ENCODE results near the gene CAPN1.

DNA sequence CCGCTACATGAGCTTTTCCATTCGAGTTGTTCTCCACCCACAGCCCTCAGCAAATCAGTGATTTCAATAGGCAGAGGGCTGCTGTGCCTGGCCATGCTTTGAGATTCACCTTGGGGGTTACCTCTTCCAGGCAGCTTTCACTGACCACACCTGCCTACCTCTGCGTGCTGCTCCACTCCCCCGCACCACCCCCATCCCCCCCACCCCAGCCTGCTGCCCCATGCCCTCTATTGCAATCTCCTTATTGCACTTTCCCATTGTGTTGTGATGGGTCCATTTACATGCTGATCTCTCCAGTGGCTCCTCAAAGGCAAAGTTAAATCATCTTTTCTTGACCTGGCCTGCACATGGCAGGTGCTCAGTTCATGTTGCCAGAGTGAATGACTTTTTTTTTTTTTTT lies 62.1 kb downstream of the CAPN1 start:
- TF ChIP-seq, protein P1, sequence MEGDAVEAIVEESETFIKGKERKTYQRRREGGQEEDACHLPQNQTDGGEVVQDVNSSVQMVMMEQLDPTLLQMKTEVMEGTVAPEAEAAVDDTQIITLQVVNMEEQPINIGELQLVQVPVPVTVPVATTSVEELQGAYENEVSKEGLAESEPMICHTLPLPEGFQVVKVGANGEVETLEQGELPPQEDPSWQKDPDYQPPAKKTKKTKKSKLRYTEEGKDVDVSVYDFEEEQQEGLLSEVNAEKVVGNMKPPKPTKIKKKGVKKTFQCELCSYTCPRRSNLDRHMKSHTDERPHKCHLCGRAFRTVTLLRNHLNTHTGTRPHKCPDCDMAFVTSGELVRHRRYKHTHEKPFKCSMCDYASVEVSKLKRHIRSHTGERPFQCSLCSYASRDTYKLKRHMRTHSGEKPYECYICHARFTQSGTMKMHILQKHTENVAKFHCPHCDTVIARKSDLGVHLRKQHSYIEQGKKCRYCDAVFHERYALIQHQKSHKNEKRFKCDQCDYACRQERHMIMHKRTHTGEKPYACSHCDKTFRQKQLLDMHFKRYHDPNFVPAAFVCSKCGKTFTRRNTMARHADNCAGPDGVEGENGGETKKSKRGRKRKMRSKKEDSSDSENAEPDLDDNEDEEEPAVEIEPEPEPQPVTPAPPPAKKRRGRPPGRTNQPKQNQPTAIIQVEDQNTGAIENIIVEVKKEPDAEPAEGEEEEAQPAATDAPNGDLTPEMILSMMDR (CRISPR knock-in tag; IDR thresholded peaks at IDR 0.05), result no peak
- TF ChIP-seq ZFP36 (IDR thresholded peaks at IDR 0.05; ENCODE audit: borderline replicate concordance, low read depth, low read length, partially characterized antibody) (no peak), MATR3 (CRISPR knock-in tag; IDR thresholded peaks at IDR 0.05) (no peak), ZNF790 (CRISPR knock-in tag; IDR thresholded peaks at IDR 0.05; ENCODE audit: borderline replicate concordance) (no peak), NFE2L2 (IDR thresholded peaks at IDR 0.05; ENCODE audit: low read length) (no peak), MYC (CRISPR knock-in tag; IDR thresholded peaks at IDR 0.05; ENCODE audit: borderline replicate concordance) (no peak), AGO1 (IDR thresholded peaks at IDR 0.05; ENCODE audit: low read depth, low read length, poor library complexity, severe bottlenecking) (no peak), POLR2A (IDR thresholded peaks at IDR 0.05; ENCODE audit: insufficient read depth in 1 of 2, low read depth in 2 of 2, low read length in 2 of 2) (no peak)
- TF ChIP-seq, protein P2, sequence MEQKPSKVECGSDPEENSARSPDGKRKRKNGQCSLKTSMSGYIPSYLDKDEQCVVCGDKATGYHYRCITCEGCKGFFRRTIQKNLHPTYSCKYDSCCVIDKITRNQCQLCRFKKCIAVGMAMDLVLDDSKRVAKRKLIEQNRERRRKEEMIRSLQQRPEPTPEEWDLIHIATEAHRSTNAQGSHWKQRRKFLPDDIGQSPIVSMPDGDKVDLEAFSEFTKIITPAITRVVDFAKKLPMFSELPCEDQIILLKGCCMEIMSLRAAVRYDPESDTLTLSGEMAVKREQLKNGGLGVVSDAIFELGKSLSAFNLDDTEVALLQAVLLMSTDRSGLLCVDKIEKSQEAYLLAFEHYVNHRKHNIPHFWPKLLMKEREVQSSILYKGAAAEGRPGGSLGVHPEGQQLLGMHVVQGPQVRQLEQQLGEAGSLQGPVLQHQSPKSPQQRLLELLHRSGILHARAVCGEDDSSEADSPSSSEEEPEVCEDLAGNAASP (CRISPR knock-in tag; IDR thresholded peaks at IDR 0.05; ENCODE audit: borderline replicate concordance), result no peak
- TF ChIP-seq, protein P3, sequence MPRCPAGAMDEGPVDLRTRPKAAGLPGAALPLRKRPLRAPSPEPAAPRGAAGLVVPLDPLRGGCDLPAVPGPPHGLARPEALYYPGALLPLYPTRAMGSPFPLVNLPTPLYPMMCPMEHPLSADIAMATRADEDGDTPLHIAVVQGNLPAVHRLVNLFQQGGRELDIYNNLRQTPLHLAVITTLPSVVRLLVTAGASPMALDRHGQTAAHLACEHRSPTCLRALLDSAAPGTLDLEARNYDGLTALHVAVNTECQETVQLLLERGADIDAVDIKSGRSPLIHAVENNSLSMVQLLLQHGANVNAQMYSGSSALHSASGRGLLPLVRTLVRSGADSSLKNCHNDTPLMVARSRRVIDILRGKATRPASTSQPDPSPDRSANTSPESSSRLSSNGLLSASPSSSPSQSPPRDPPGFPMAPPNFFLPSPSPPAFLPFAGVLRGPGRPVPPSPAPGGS (CRISPR knock-in tag; IDR thresholded peaks at IDR 0.05), result no peak
